ENCODE measurements around the gene PHF2. TPM values are rescaled to one million over a fixed set of nuclear protein-coding genes. Genes with fewer than 3 reads are reported as not detected.
A peak's percentile ranks its signal among the peaks of the same experiment; 100 is the strongest.

The PHF2 gene
- 18.9 and 20.6 TPM in 2 replicates for total RNA-seq (2014; rRNA removed; shearing (Covaris generic))
- 23.7 and 24.6 TPM in 2 replicates for total RNA-seq (2022)
- percentile 58 among the genes with signal in this experiment for Bru-seq, nascent RNA
- BruChase-seq, experiment 1, labeled RNA remaining after a 6-hour chase: percentile 69 among the genes with signal in this experiment
- percentile 65 among the genes with signal in this experiment for BruChase-seq, experiment 2, labeled RNA remaining after a 2-hour chase
- long read RNA-seq, partial matches to known transcripts: 20 of 25 reads
- long read RNA-seq, other reads (novel, unspliced or antisense): 5 of 25 reads

DNA sequence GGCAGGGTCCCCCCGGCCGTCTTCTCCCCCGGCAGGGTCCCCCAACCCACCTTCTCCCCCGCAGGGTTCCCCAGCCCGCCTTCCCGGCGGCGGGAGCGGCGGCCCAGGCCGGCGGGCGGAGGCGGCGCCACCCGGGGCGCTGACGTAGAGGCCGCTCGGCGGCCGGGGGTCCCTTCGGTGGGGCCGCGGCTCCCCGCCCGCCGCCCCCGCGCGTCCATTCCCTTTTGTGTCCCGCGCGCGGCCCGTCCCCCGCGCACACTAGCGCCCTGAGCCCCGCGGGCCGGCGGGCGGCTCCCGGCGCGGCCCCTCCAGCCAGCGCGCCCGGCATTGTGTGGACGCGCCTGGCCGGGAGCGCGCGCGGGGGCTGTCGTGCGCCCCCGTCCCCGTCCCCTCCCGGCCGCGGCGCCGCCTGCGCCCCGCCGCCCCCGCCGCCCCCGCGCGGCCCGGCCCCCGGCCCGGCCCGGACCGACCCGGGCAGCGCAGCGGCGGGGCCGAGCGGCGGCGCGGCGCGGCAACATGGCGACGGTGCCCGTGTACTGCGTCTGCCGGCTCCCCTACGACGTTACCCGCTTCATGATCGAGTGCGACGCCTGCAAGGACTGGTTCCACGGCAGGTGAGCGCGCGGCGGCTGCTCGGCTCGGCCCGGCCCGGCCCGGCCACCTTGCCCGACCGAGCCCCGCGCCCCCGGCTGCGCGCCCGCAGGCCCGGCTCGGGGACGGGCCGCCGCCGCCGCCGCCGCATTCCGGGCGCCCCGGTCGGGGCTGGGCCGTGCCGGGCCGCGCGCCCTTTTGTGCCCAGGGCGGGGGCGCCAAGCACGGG is at the start of gene PHF2:
TSS of gene PHF2 (plus strand) at position 327 of the 820 bp plus-strand sequence. CDS start at position 517, 190 bp downstream.
- Histone ChIP-seq H3K79me2 (ENCODE audit: insufficient read depth, low read depth, low read length) (no peaks in the 10 kb centered on the region), H3K36me3 (ENCODE audit: insufficient read depth, low read length) (no peaks in the 10 kb centered on the region), H3K4me2 (ENCODE audit: low read length) (peak within 1 kb of the TSS; percentile 88), H3K4me1 (ENCODE audit: insufficient read depth, low read length, poor library complexity, severe bottlenecking) (peaks cover 18% of the 10 kb centered on the region), H3K27ac (ENCODE audit: low read depth, low read length, poor library complexity, severe bottlenecking) (peak within 1 kb of the TSS; percentile 5), H3K9me3 (ENCODE audit: low read length) (no peaks in the 10 kb centered on the region; the same call in 1 of the 2 replicates), H3K9me2 (ENCODE audit: insufficient read depth, low read length) (no peaks in the 10 kb centered on the region), H4K20me1 (ENCODE audit: insufficient read depth, low read length) (no peaks in the 10 kb centered on the region), H2AFZ (ENCODE audit: low read length) (peak within 1 kb of the TSS; percentile 57), H3K4me3 (ENCODE audit: low read depth, low read length, poor library complexity, severe bottlenecking) (peak within 1 kb of the TSS; percentile 72)
- ChIA-PET POLR2A (no interaction called here), CTCF (ENCODE audit: unreplicated experiment) (no interaction called here)
- peak; percentile 54 for DNase-seq (ENCODE audit: low spot score)
- BruUV-seq (replicated peaks): no TSS peak
- TF ChIP-seq, protein P1, sequence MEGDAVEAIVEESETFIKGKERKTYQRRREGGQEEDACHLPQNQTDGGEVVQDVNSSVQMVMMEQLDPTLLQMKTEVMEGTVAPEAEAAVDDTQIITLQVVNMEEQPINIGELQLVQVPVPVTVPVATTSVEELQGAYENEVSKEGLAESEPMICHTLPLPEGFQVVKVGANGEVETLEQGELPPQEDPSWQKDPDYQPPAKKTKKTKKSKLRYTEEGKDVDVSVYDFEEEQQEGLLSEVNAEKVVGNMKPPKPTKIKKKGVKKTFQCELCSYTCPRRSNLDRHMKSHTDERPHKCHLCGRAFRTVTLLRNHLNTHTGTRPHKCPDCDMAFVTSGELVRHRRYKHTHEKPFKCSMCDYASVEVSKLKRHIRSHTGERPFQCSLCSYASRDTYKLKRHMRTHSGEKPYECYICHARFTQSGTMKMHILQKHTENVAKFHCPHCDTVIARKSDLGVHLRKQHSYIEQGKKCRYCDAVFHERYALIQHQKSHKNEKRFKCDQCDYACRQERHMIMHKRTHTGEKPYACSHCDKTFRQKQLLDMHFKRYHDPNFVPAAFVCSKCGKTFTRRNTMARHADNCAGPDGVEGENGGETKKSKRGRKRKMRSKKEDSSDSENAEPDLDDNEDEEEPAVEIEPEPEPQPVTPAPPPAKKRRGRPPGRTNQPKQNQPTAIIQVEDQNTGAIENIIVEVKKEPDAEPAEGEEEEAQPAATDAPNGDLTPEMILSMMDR (conservative IDR thresholded peaks at IDR 0.05; ENCODE audit: low read length): no peak
- TF ChIP-seq EZH2phosphoT487 (IDR thresholded peaks at IDR 0.05; ENCODE audit: borderline replicate concordance, low read depth, low read length): no peak
- intact Hi-C loops (cut with micrococcal nuclease; ENCODE audit: unreplicated experiment): no loop called here

DNA sequence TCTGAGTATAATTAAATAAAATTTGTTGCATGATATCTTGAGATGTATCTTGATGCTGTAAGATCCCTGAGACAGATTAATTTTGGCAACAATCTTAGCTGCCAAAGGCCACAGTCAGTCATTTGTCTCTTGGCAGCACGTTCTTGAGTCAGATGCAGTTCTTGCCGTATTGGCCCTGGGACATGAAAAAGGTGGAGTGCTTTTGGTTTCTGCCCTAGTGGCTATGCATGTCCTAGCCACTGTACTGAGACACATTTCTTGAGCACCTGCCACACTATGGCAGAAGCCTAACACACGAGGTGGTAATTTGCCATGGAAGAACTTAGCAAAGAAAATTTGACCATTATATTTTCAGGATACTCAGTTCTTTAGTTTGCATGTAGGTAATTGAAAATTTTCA is 45.0 kb upstream of the PHF2 start:
- ChIA-PET CTCF (ENCODE audit: unreplicated experiment) (no interaction called here), POLR2A (no interaction called here)
- no TSS peak for BruUV-seq (replicated peaks)
- Histone ChIP-seq H3K36me3 (ENCODE audit: insufficient read depth, low read length) (peaks cover 97% of the 10 kb centered on the region), H3K4me1 (ENCODE audit: insufficient read depth, low read length, poor library complexity, severe bottlenecking) (no peaks in the 10 kb centered on the region), H2AFZ (ENCODE audit: low read length) (no peak overlapping the region), H3K4me2 (ENCODE audit: low read length) (no peak overlapping the region), H3K9me2 (ENCODE audit: insufficient read depth, low read length) (no peaks in the 10 kb centered on the region), H3K4me3 (ENCODE audit: low read depth, low read length, poor library complexity, severe bottlenecking) (no peak overlapping the region), H3K9me3 (ENCODE audit: low read length) (no peaks in the 10 kb centered on the region), H3K79me2 (ENCODE audit: insufficient read depth, low read depth, low read length) (no peaks in the 10 kb centered on the region), H4K20me1 (ENCODE audit: insufficient read depth, low read length) (no peaks in the 10 kb centered on the region), H3K27ac (ENCODE audit: low read depth, low read length, poor library complexity, severe bottlenecking) (no peak overlapping the region)
- intact Hi-C loops (cut with micrococcal nuclease; ENCODE audit: unreplicated experiment): no loop called here
- TF ChIP-seq, protein P1 (conservative IDR thresholded peaks at IDR 0.05; ENCODE audit: low read length): peak; percentile 23; the same call in 1 of the 2 replicates
- no peak for TF ChIP-seq EZH2phosphoT487 (IDR thresholded peaks at IDR 0.05; ENCODE audit: borderline replicate concordance, low read depth, low read length)
- DNase-seq (ENCODE audit: low spot score): peak; percentile 26
